ENCODE measurements around the gene PSMB2. TPM values are rescaled to one million over a fixed set of nuclear protein-coding genes. Genes with fewer than 3 reads are reported as not detected.

The PSMB2 gene
- polyA plus RNA-seq, 1 donor from 2014 or later: 48.2 TPM

GRCh38 chr1:35571263-35571662, 70.1 kb downstream of the PSMB2 start:
- no peaks in the 10 kb centered on the region for H3K79me2 ChIP-seq (replicated peaks; ENCODE audit: insufficient read depth, low read length)
- no peaks in the 10 kb centered on the region for H4K20me1 ChIP-seq (ENCODE audit: insufficient read depth)
- H3K9me3 ChIP-seq (ENCODE audit: low read length): no peaks in the 10 kb centered on the region
- H3K27me3 ChIP-seq (ENCODE audit: insufficient read depth, low read depth, low read length): peaks cover 64% of the 10 kb centered on the region
- H3K9ac ChIP-seq (ENCODE audit: low read length): no peak overlapping the region
- TF ChIP-seq EP300 (conservative IDR thresholded peaks at IDR 0.05; ENCODE audit: poor library complexity, severe bottlenecking) (no peak), TAF1 (IDR thresholded peaks at IDR 0.05; ENCODE audit: low read depth) (no peak), RAD21 (conservative IDR thresholded peaks at IDR 0.05) (no peak), EZH2 (IDR thresholded peaks at IDR 0.05; ENCODE audit: borderline replicate concordance, insufficient read depth, low read length, poor library complexity, severe bottlenecking) (no peak), MXI1 (conservative IDR thresholded peaks at IDR 0.05; ENCODE audit: poor library complexity, severe bottlenecking) (no peak), POLR2AphosphoS5 (IDR thresholded peaks at IDR 0.05) (no peak), SMC3 (conservative IDR thresholded peaks at IDR 0.05; ENCODE audit: poor library complexity) (no peak), CTCF (IDR thresholded peaks at IDR 0.05; ENCODE audit: poor library complexity, severe bottlenecking) (no peak)
- TF ChIP-seq, protein P1, sequence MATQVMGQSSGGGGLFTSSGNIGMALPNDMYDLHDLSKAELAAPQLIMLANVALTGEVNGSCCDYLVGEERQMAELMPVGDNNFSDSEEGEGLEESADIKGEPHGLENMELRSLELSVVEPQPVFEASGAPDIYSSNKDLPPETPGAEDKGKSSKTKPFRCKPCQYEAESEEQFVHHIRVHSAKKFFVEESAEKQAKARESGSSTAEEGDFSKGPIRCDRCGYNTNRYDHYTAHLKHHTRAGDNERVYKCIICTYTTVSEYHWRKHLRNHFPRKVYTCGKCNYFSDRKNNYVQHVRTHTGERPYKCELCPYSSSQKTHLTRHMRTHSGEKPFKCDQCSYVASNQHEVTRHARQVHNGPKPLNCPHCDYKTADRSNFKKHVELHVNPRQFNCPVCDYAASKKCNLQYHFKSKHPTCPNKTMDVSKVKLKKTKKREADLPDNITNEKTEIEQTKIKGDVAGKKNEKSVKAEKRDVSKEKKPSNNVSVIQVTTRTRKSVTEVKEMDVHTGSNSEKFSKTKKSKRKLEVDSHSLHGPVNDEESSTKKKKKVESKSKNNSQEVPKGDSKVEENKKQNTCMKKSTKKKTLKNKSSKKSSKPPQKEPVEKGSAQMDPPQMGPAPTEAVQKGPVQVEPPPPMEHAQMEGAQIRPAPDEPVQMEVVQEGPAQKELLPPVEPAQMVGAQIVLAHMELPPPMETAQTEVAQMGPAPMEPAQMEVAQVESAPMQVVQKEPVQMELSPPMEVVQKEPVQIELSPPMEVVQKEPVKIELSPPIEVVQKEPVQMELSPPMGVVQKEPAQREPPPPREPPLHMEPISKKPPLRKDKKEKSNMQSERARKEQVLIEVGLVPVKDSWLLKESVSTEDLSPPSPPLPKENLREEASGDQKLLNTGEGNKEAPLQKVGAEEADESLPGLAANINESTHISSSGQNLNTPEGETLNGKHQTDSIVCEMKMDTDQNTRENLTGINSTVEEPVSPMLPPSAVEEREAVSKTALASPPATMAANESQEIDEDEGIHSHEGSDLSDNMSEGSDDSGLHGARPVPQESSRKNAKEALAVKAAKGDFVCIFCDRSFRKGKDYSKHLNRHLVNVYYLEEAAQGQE (IDR thresholded peaks at IDR 0.05; ENCODE audit: borderline replicate concordance): no peak
- no peak overlapping the region for H3K27ac ChIP-seq (ENCODE audit: low read length)
- no peak overlapping the region for H2AFZ ChIP-seq (ENCODE audit: low read depth, low read length)
- H3K36me3 ChIP-seq (ENCODE audit: insufficient read depth, low read length): no peaks in the 10 kb centered on the region
- no peak overlapping the region for H3K4me2 ChIP-seq (ENCODE audit: low read length)
- H3K4me3 ChIP-seq (ENCODE audit: low read length): no peak overlapping the region
- H3K9me2 ChIP-seq (ENCODE audit: insufficient read depth, low read length): no peaks in the 10 kb centered on the region
- no peaks in the 10 kb centered on the region for H3F3A ChIP-seq (ENCODE audit: insufficient read depth, low read length, poor library complexity, severe bottlenecking)

DNA sequence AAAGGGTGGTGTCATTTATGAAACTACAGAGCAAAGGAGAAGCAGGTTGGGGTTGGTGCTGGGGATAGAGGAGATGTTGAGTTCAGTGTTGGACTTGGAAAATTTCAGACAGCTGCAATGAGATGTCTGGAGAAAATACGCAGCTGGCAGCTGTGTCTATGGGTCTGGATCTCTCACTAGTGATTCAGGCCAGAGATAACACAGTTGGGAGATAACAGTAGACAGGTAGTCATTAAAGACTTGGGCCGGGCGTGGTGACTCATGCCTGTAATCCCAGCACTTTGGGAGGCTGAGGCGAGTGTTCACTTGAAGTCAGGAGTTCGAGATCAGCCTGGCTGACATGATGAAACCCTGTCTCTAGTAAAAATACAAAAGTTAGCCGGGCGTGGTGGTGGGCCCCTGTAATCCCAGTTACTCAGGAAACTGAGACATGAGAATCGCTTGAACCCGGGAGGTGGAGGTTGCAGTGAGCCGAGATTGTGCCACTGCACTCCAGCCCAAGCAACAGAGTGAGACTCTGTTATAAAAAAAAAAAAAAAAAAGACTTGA, 70.7 kb downstream of the PSMB2 start:
- no peak overlapping the region for H2AFZ ChIP-seq (ENCODE audit: low read depth, low read length)
- H3K4me2 ChIP-seq (ENCODE audit: low read length): no peak overlapping the region
- TF ChIP-seq EZH2 (IDR thresholded peaks at IDR 0.05; ENCODE audit: borderline replicate concordance, insufficient read depth, low read length, poor library complexity, severe bottlenecking) (no peak), SMC3 (conservative IDR thresholded peaks at IDR 0.05; ENCODE audit: poor library complexity) (no peak), TAF1 (IDR thresholded peaks at IDR 0.05; ENCODE audit: low read depth) (no peak), RAD21 (conservative IDR thresholded peaks at IDR 0.05) (no peak), MXI1 (conservative IDR thresholded peaks at IDR 0.05; ENCODE audit: poor library complexity, severe bottlenecking) (no peak), POLR2AphosphoS5 (IDR thresholded peaks at IDR 0.05) (no peak), CTCF (IDR thresholded peaks at IDR 0.05; ENCODE audit: poor library complexity, severe bottlenecking) (no peak), EP300 (conservative IDR thresholded peaks at IDR 0.05; ENCODE audit: poor library complexity, severe bottlenecking) (no peak)
- TF ChIP-seq, protein P1 (IDR thresholded peaks at IDR 0.05; ENCODE audit: borderline replicate concordance): no peak
- peaks cover 58% of the 10 kb centered on the region for H3K27me3 ChIP-seq (ENCODE audit: insufficient read depth, low read depth, low read length)
- no peak overlapping the region for H3K9ac ChIP-seq (ENCODE audit: low read length)
- H3K27ac ChIP-seq (ENCODE audit: low read length): no peak overlapping the region
- H3K36me3 ChIP-seq (ENCODE audit: insufficient read depth, low read length): no peaks in the 10 kb centered on the region
- H3K4me3 ChIP-seq (ENCODE audit: low read length): no peak overlapping the region
- H3K79me2 ChIP-seq (replicated peaks; ENCODE audit: insufficient read depth, low read length): no peaks in the 10 kb centered on the region
- H4K20me1 ChIP-seq (ENCODE audit: insufficient read depth): no peaks in the 10 kb centered on the region
- H3F3A ChIP-seq (ENCODE audit: insufficient read depth, low read length, poor library complexity, severe bottlenecking): no peaks in the 10 kb centered on the region
- H3K9me3 ChIP-seq (ENCODE audit: low read length): no peaks in the 10 kb centered on the region
- H3K9me2 ChIP-seq (ENCODE audit: insufficient read depth, low read length): no peaks in the 10 kb centered on the region

Measured in neural cell (in vitro differentiated cells).